Measurements from ENCODE around the gene NOMO2.
"Not testable (repeated sequence)": the region's sequence is repeated elsewhere in the genome, so short reads cannot be mapped to it uniquely, and the experiment has no call there.

DNA sequence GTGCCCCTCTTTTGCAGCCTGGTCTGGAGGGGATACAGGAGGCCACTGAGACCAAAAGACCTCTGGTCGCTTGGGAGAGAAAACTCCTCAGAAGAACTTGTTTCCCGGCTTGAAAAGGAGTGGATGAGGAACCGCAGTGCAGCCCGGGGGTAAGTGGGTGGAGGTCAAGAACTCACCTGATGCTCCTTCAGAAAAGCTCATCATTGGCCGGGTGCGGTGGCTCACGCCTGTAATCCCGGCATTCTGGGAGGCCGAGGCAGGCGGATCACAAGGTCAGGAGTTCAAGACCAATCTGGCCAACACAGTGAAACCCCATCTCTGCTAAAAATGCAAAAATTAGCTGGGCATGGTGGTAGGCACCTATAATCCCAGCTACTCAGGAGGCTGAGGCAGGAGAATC, 23.9 kb upstream of the NOMO2 start:
- not testable (repeated sequence) for TF ChIP-seq EP300, POLR2A (IDR thresholded peaks at IDR 0.05)
- TF ChIP-seq, protein P1, sequence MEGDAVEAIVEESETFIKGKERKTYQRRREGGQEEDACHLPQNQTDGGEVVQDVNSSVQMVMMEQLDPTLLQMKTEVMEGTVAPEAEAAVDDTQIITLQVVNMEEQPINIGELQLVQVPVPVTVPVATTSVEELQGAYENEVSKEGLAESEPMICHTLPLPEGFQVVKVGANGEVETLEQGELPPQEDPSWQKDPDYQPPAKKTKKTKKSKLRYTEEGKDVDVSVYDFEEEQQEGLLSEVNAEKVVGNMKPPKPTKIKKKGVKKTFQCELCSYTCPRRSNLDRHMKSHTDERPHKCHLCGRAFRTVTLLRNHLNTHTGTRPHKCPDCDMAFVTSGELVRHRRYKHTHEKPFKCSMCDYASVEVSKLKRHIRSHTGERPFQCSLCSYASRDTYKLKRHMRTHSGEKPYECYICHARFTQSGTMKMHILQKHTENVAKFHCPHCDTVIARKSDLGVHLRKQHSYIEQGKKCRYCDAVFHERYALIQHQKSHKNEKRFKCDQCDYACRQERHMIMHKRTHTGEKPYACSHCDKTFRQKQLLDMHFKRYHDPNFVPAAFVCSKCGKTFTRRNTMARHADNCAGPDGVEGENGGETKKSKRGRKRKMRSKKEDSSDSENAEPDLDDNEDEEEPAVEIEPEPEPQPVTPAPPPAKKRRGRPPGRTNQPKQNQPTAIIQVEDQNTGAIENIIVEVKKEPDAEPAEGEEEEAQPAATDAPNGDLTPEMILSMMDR (IDR thresholded peaks at IDR 0.05), result not testable (repeated sequence)
